HuH-7.5 (cell line): ENCODE results near the gene CNOT9.
A peak's percentile ranks its signal among the peaks of the same experiment; 100 is the strongest.
"Not testable (repeated sequence)": the region's sequence is repeated elsewhere in the genome, so short reads cannot be mapped to it uniquely, and the experiment has no call there.

ENCODE experiments used
- DNase-seq: peaks from one replicate; pipeline ENCODE4 v3.0.0; 2011; ENCODE audit warnings: low spot score

CNOT9 gene

GRCh38 chr2:218568190-218569037 lies at the start of gene CNOT9, which contains the start of gene USP37:
TSS of gene CNOT9 (plus strand) at chr2:218568839. CDS start at chr2:218568955, 116 bp downstream.
TSS of gene USP37 (minus strand) at chr2:218568351. CDS start at chr2:218558653, 9,698 bp downstream.
- DNase-seq = peak; percentile 77

GRCh38 chr2:218518876-218519275 lies 49.8 kb upstream of the CNOT9 start:
- DNase-seq = no peak

- no peak for DNase-seq
These were observed 45.0 kb upstream of the CNOT9 start for GRCh38 chr2:218523651-218524050.

GRCh38 chr2:218528409-218528808 lies 40.2 kb upstream of the CNOT9 start:
- DNase-seq = not testable (repeated sequence)

- DNase-seq = no peak
These were observed 38.6 kb upstream of the CNOT9 start for GRCh38 chr2:218529990-218530389.

GRCh38 chr2:218536804-218537494 lies 31.7 kb upstream of the CNOT9 start:
- DNase-seq = no peak

- DNase-seq = no peak
These were observed 28.6 kb upstream of the CNOT9 start for GRCh38 chr2:218540015-218540414.

- no peak for DNase-seq
These were observed 22.6 kb upstream of the CNOT9 start for GRCh38 chr2:218546012-218546411.

- DNase-seq = no peak
These were observed 21.1 kb upstream of the CNOT9 start for GRCh38 chr2:218547511-218547910.

- DNase-seq = no peak
These were observed 20.7 kb upstream of the CNOT9 start for GRCh38 chr2:218547978-218548377.

GRCh38 chr2:218554225-218554624 lies 14.4 kb upstream of the CNOT9 start:
- not testable (repeated sequence) for DNase-seq

- DNase-seq = no peak
These were observed 13.1 kb upstream of the CNOT9 start for GRCh38 chr2:218555527-218555926.

GRCh38 chr2:218557941-218558340 lies 10.7 kb upstream of the CNOT9 start:
- DNase-seq = no peak

- DNase-seq = no peak
These were observed 9.7 kb upstream of the CNOT9 start for GRCh38 chr2:218558986-218559385.

- no peak for DNase-seq
These were observed 4.6 kb upstream of the CNOT9 start for GRCh38 chr2:218564056-218564455.

GRCh38 chr2:218566296-218566695 lies 2.3 kb upstream of the CNOT9 start:
- no peak for DNase-seq

- no peak for DNase-seq
These were observed 846 bp upstream of the CNOT9 start for GRCh38 chr2:218567797-218568189.

GRCh38 chr2:218569038-218569431 lies 396 bp downstream of the CNOT9 start:
- DNase-seq = peak; percentile 30

- DNase-seq = no peak
These were observed 1.2 kb downstream of the CNOT9 start for GRCh38 chr2:218569661-218570500.

GRCh38 chr2:218570850-218571249 lies 2.2 kb downstream of the CNOT9 start:
- no peak for DNase-seq

GRCh38 chr2:218576854-218577253 lies 8.2 kb downstream of the CNOT9 start:
- no peak for DNase-seq

- no peak for DNase-seq
These were observed 9.0 kb downstream of the CNOT9 start for GRCh38 chr2:218577482-218578220.
